K562 (cell line): ENCODE data around the gene NVL. TPM values are rescaled to one million over a fixed set of nuclear protein-coding genes. Genes with fewer than 3 reads are reported as not detected.

ENCODE experiments used
- CCNT2 ChIP-seq: IDR thresholded peaks from 2 replicates; pipeline ENCODE4 v1.6.1; 2011; ENCODE audit warnings: borderline replicate concordance, low read depth, mild to moderate bottlenecking, moderate library complexity, mixed read lengths, low read length; ENCODE audit not compliant: insufficient read length; ENCODE audit errors: extremely low read depth
- GTF2E2 ChIP-seq: fragments of 200-800 bp; sonication (Bioruptor generic); IDR thresholded peaks from 2 replicates; pipeline ENCODE4 v1.6.1; 2016; ENCODE audit warnings: missing genetic modification characterization, missing compliant biosample characterization
- KAT7 ChIP-seq: sonication (generic); formaldehyde crosslinking; IDR thresholded peaks from 2 replicates; pipeline ENCODE4 v1.8.0; 2022; ENCODE audit warnings: missing genetic modification reagents, mild to moderate bottlenecking, borderline replicate concordance
- KLF1 ChIP-seq: fragments of 450-650 bp; IDR thresholded peaks from 2 replicates; pipeline ENCODE4 v1.6.1; 2016; ENCODE audit warnings: missing genetic modification characterization, missing compliant biosample characterization
- MEF2D ChIP-seq: conservative IDR thresholded peaks from 2 replicates; pipeline ENCODE4 v1.6.1; 2016; ENCODE audit warnings: low read depth, missing genetic modification characterization, missing compliant biosample characterization
- MYC ChIP-seq, 2 experiments: fragments of 250-450 bp in 1 of 2; sonication (Bioruptor Pico) in 1 of 2; IDR thresholded peaks; 2 replicates each; pipeline versions ENCODE4 v1.5.1 to v1.6.1; 2012 to 2021; ENCODE audit warnings: low read depth in 2 of 2, borderline replicate concordance in 1 of 2, improper control_type of control experiment in 1 of 2, low read length in 1 of 2, mild to moderate bottlenecking in 1 of 2, moderate library complexity in 1 of 2
- NCOA2 ChIP-seq, 2 experiments: fragments of 450-650 bp; IDR thresholded peaks; 2 replicates each; pipeline ENCODE4 v1.6.1; 2018; ENCODE audit warnings: mild to moderate bottlenecking in 2 of 2, moderate library complexity in 1 of 2; ENCODE audit not compliant: partially characterized antibody in 2 of 2
- NRF1 ChIP-seq, 2 experiments: fragments of 450-650 bp; IDR thresholded peaks in 1 of 2; conservative IDR thresholded peaks in 1 of 2; 2 replicates each; pipeline ENCODE4 v1.6.1; 2014; ENCODE audit warnings: mild to moderate bottlenecking in 2 of 2
- PCBP2 ChIP-seq: fragments of 200-400 bp; formaldehyde crosslinking; IDR thresholded peaks from 2 replicates; pipeline ENCODE4 v1.6.1; 2018; ENCODE audit warnings: low read length, low read depth, mild to moderate bottlenecking, moderate library complexity; ENCODE audit not compliant: poor library complexity, severe bottlenecking
- POLR2H ChIP-seq: IDR thresholded peaks from 2 replicates; pipeline ENCODE4 v1.6.1; 2016; ENCODE audit warnings: missing genetic modification characterization, low read depth, mild to moderate bottlenecking, control low read depth, missing compliant biosample characterization, moderate library complexity
- SAP30 ChIP-seq: fragments of 200-600 bp; sonication (generic); IDR thresholded peaks from 2 replicates; pipeline ENCODE4 v1.6.1; 2012; ENCODE audit warnings: borderline replicate concordance, low read depth, mild to moderate bottlenecking, moderate library complexity, low read length, control low read depth, inconsistent platforms; ENCODE audit not compliant: insufficient read depth, poor library complexity, severe bottlenecking
- SOX6 ChIP-seq: fragments of 450-650 bp; IDR thresholded peaks from 2 replicates; pipeline ENCODE4 v1.6.1; 2014; ENCODE audit warnings: mild to moderate bottlenecking
- TARDBP ChIP-seq: fragments of 450-650 bp; IDR thresholded peaks from 2 replicates; pipeline ENCODE4 v1.6.1; 2016
- TBL1XR1 ChIP-seq, 2 experiments: IDR thresholded peaks; 2 replicates each; pipeline ENCODE4 v1.6.1; 2012; ENCODE audit warnings: improper control_type of control experiment in 2 of 2, low read length in 2 of 2, mild to moderate bottlenecking in 1 of 2
- TRIM28 ChIP-seq: fragments of 450-650 bp; IDR thresholded peaks from 2 replicates; pipeline ENCODE4 v1.6.1; 2017
- ZC3H11A ChIP-seq: IDR thresholded peaks from 2 replicates; pipeline ENCODE4 v1.6.1; 2012; ENCODE audit warnings: low read depth, low read length, improper control_type of control experiment
- ZC3H8 ChIP-seq: fragments of 450-650 bp; IDR thresholded peaks from 2 replicates; pipeline ENCODE4 v1.6.1; 2017
- ZNF764 ChIP-seq: fragments of 250-450 bp; sonication (Bioruptor Pico); IDR thresholded peaks from 2 replicates; pipeline ENCODE4 v1.4.0; 2020; ENCODE audit warnings: low read depth, mild to moderate bottlenecking, moderate library complexity
- polyA plus RNA-seq, 8 experiments: library from polyadenylated mRNA; depleted of rRNA in 4 of 8; stranded (reverse) in 5 of 8; unstranded in 3 of 8; fragments of >200 nt; fragmentation: Nextera tagmentation in 2 of 8; fragmentation: Illumina TruSeq in 1 of 8; extraction: Ambion mirVana in 2 of 8; extraction: Trizol in 1 of 8; gene quantifications; 2 replicates each; pipeline versions ENCODE4 v1.2.1 to v1.2.3, GENCODE V29; 2011 to 2014; ENCODE audit warnings: inconsistent platforms in 1 of 8, missing spikeins in 1 of 8
- total RNA-seq, 7 experiments: library from RNA; depleted of rRNA in 6 of 7; stranded (reverse); fragments of >200 nt in 6 of 7; fragmentation: Illumina TruSeq in 2 of 7; extraction: Trizol in 2 of 7; gene quantifications; 2 replicates each; pipeline versions ENCODE4 v1.2.1 to v1.2.3, GENCODE V29; 2011 to 2021; ENCODE audit warnings: low replicate concordance in 1 of 7
- TF ChIP-seq, protein P1 (sequence below): fragments of 450-650 bp; formaldehyde crosslinking; conservative IDR thresholded peaks from 2 replicates; pipeline ENCODE4 v1.4.0; 2022; ENCODE audit warnings: mild to moderate bottlenecking, missing genetic modification characterization
- TF ChIP-seq, protein P2 (sequence below): fragments of 450-650 bp; IDR thresholded peaks from 2 replicates; pipeline ENCODE4 v1.6.1; 2016; ENCODE audit warnings: borderline replicate concordance
- TF ChIP-seq, protein P3 (sequence below): fragments of 250-450 bp; sonication (Bioruptor Pico); IDR thresholded peaks from 2 replicates; pipeline ENCODE4 v1.5.0; 2021
- TF ChIP-seq, protein P4 (sequence below): sonication (generic); formaldehyde crosslinking; IDR thresholded peaks from 2 replicates; pipeline ENCODE4 v1.9.0; 2022; ENCODE audit warnings: mild to moderate bottlenecking, missing genetic modification reagents

The NVL gene
- total and polyA plus RNA-seq, 9 of the 15 experiments (the other 6 are each of a cell fraction or from before 2014, with no cell fraction given), result 32.5 to 86.6 (median 62.9) TPM

DNA sequence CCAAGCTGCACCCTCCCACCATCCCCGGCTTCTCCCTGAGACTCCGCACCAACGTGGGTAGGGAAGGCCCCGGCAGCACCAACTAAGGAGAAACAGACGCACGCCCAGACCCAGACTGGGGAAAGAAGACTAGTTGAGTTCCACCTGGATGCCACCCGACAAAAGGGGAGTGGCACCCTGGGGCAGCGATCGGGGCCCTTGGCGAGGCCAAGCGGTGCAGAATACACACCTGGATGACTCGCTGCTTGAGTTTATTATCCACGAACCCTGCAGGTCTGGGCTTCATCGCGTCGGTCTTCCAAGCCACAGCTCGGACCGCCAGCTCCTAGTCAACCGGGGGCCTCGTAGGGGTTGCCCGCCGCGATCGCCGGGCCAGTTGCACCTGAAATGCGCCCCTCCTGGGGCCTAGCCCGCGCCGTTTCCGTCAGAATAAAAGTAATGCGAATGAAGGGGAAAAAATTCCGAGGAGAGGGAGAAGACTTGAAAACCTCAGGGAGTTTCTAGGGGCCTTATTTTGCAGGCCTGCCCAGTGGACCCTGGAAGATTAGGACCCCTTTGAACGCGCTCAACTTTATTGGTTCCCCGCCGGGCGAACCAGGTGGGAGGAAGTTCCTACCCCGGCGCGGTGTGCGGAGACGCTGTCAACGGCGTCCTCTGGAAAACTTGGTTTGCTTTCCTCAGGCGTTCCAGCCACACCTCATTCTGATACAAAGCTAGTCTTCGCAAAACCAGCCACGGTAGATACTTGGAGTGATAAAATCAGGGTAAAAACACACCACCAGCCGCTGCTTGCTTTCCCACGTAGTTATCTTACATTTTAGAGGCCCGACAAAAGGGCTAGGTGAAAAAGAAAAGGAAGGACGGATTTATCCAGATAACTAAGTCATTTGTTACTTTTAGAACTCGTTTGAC lies at the start of gene NVL (continued):
- peak; percentile 67; the same call in 1 of the 2 replicates for TF ChIP-seq SOX6
- peak; percentile 89; the same call in 1 of the 2 replicates for TF ChIP-seq TARDBP
- peak in 1 of 2 experiments; percentile 99 for TF ChIP-seq NCOA2 (IDR thresholded peaks at IDR 0.05; ENCODE audit: partially characterized antibody in 2 of 2)
- TF ChIP-seq, protein P1, sequence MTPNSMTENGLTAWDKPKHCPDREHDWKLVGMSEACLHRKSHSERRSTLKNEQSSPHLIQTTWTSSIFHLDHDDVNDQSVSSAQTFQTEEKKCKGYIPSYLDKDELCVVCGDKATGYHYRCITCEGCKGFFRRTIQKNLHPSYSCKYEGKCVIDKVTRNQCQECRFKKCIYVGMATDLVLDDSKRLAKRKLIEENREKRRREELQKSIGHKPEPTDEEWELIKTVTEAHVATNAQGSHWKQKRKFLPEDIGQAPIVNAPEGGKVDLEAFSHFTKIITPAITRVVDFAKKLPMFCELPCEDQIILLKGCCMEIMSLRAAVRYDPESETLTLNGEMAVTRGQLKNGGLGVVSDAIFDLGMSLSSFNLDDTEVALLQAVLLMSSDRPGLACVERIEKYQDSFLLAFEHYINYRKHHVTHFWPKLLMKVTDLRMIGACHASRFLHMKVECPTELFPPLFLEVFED (CRISPR knock-in tag), result peak; percentile 84; the same call in 1 of the 2 replicates
- TF ChIP-seq MEF2D (tag), result no peak
- peak; percentile 94 for TF ChIP-seq GTF2E2 (tag)
- TF ChIP-seq PCBP2, result no peak
- TF ChIP-seq TRIM28, result peak; percentile 59
- peak; percentile 91 for TF ChIP-seq SAP30
- 0 out of 2 replicates have a peak, but pooled peaks have one; percentile 13 for TF ChIP-seq ZNF764 (CRISPR knock-in tag)
- TF ChIP-seq, protein P2, sequence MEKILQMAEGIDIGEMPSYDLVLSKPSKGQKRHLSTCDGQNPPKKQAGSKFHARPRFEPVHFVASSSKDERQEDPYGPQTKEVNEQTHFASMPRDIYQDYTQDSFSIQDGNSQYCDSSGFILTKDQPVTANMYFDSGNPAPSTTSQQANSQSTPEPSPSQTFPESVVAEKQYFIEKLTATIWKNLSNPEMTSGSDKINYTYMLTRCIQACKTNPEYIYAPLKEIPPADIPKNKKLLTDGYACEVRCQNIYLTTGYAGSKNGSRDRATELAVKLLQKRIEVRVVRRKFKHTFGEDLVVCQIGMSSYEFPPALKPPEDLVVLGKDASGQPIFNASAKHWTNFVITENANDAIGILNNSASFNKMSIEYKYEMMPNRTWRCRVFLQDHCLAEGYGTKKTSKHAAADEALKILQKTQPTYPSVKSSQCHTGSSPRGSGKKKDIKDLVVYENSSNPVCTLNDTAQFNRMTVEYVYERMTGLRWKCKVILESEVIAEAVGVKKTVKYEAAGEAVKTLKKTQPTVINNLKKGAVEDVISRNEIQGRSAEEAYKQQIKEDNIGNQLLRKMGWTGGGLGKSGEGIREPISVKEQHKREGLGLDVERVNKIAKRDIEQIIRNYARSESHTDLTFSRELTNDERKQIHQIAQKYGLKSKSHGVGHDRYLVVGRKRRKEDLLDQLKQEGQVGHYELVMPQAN, result peak; percentile 86; the same call in 1 of the 2 replicates
- TF ChIP-seq NRF1 (conservative IDR thresholded peaks at IDR 0.05 in 1 of 2, IDR thresholded peaks at IDR 0.05 in 1 of 2), result peak; percentile 43
- 0 out of 2 replicates have a peak, but pooled peaks have one; percentile 36 for TF ChIP-seq KAT7 (CRISPR knock-in tag)
- peak; percentile 39 for TF ChIP-seq CCNT2
- peak; percentile 26; the same call in 1 of the 2 replicates for TF ChIP-seq KLF1
- TF ChIP-seq TBL1XR1 (IDR thresholded peaks at IDR 0.05; ENCODE audit: low read length in 2 of 2), result peak in 1 of 2 experiments; percentile 62; a peak in 1 of 4 replicates
- peak; percentile 76 for TF ChIP-seq POLR2H (tag)
- TF ChIP-seq ZC3H11A, result peak; percentile 55; the same call in 1 of the 2 replicates
- TF ChIP-seq, protein P3, sequence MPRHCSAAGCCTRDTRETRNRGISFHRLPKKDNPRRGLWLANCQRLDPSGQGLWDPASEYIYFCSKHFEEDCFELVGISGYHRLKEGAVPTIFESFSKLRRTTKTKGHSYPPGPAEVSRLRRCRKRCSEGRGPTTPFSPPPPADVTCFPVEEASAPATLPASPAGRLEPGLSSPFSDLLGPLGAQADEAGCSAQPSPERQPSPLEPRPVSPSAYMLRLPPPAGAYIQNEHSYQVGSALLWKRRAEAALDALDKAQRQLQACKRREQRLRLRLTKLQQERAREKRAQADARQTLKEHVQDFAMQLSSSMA (CRISPR knock-in tag), result 0 out of 2 replicates have a peak, but pooled peaks have one; percentile 43
- TF ChIP-seq MYC (IDR thresholded peaks at IDR 0.05; ENCODE audit: low read depth, low read length), result peak; percentile 92
- TF ChIP-seq MYC (CRISPR knock-in tag; IDR thresholded peaks at IDR 0.05; ENCODE audit: borderline replicate concordance, low read depth), result 0 out of 2 replicates have a peak, but pooled peaks have one; percentile 22
- TF ChIP-seq, protein P4, sequence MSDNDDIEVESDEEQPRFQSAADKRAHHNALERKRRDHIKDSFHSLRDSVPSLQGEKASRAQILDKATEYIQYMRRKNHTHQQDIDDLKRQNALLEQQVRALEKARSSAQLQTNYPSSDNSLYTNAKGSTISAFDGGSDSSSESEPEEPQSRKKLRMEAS (CRISPR knock-in tag), result 0 out of 2 replicates have a peak, but pooled peaks have one; percentile 27
- no peak for TF ChIP-seq ZC3H8
